GM12878 (cell line): ENCODE data around the gene ZC3H7B. TPM values are rescaled to one million over a fixed set of nuclear protein-coding genes. Genes with fewer than 3 reads are reported as not detected.
A peak's percentile ranks its signal among the peaks of the same experiment; 100 is the strongest.

Experiments
- CBFB ChIP-seq: IDR thresholded peaks from 2 replicates; pipeline ENCODE4 v1.6.1; 2016; ENCODE audit warnings: antibody characterized with exemption, low read depth
- CEBPB ChIP-seq, 2 experiments: fragments of 150-350 bp in 1 of 2; IDR thresholded peaks; 2 replicates each; pipeline ENCODE4 v1.6.1; 2012 to 2014; ENCODE audit warnings: low read depth in 2 of 2, low read length in 2 of 2, borderline replicate concordance in 1 of 2, inconsistent platforms in 1 of 2
- FOS ChIP-seq: IDR thresholded peaks from 3 replicates; pipeline ENCODE4 v1.6.1; 2011; ENCODE audit warnings: borderline replicate concordance; ENCODE audit not compliant: insufficient read length; ENCODE audit errors: extremely low read depth
- GATAD2B ChIP-seq: fragments of 450-650 bp; conservative IDR thresholded peaks from 2 replicates; pipeline ENCODE4 v1.6.1; 2017; ENCODE audit warnings: low read depth, mild to moderate bottlenecking, moderate library complexity
- IKZF1 ChIP-seq: fragments of 450-650 bp; conservative IDR thresholded peaks from 2 replicates; pipeline ENCODE4 v1.6.1; 2017; ENCODE audit warnings: antibody characterized with exemption, mild to moderate bottlenecking
- IRF4 ChIP-seq: IDR thresholded peaks from 2 replicates; pipeline ENCODE4 v1.6.1; 2011; ENCODE audit warnings: low read depth, low read length
- LARP7 ChIP-seq: fragments of 450-650 bp; IDR thresholded peaks from 2 replicates; pipeline ENCODE4 v1.6.1; 2017; ENCODE audit warnings: mild to moderate bottlenecking
- MEF2A ChIP-seq: IDR thresholded peaks from 2 replicates; pipeline ENCODE4 v1.6.1; 2011; ENCODE audit warnings: low read depth, mild to moderate bottlenecking, low read length, moderate library complexity; ENCODE audit not compliant: insufficient read depth
- NKRF ChIP-seq: fragments of 450-650 bp; conservative IDR thresholded peaks from 2 replicates; pipeline ENCODE4 v1.6.1; 2017; ENCODE audit warnings: mild to moderate bottlenecking, moderate library complexity
- ZBTB33 ChIP-seq: fragments of 450-650 bp; IDR thresholded peaks from 2 replicates; pipeline ENCODE4 v1.6.1; 2017; ENCODE audit warnings: mild to moderate bottlenecking
- ZBTB40 ChIP-seq: fragments of 450-650 bp; IDR thresholded peaks from 2 replicates; pipeline ENCODE4 v1.6.1; 2016; ENCODE audit warnings: mild to moderate bottlenecking, moderate library complexity, borderline replicate concordance
- polyA plus RNA-seq, 11 experiments: library from polyadenylated mRNA; depleted of rRNA in 4 of 11; unstranded in 6 of 11; stranded (reverse) in 5 of 11; fragments of >200 nt; fragmentation: Nextera tagmentation in 4 of 11; fragmentation: Illumina TruSeq in 1 of 11; extraction: Ambion mirVana in 4 of 11; extraction: Trizol in 1 of 11; gene quantifications; 1 replicate in 1 of 11; 2 replicates in 10 of 11; pipeline versions ENCODE4 v1.2.1 to v1.2.3, GENCODE V29; 2011 to 2016; ENCODE audit warnings: inconsistent platforms in 2 of 11, missing spikeins in 2 of 11, low read depth in 1 of 11
- total RNA-seq, 4 experiments: library from RNA; depleted of rRNA in 3 of 4; stranded (reverse); fragments of >200 nt in 3 of 4; fragmentation: Illumina TruSeq in 1 of 4; extraction: Trizol in 1 of 4; gene quantifications; 2 replicates each; pipeline versions ENCODE4 v1.2.1 to v1.2.3, GENCODE V29; 2013 to 2021
- TF ChIP-seq, protein P1 (sequence below): IDR thresholded peaks from 2 replicates; pipeline ENCODE4 v1.6.1; 2012; ENCODE audit warnings: low read depth, low read length, improper control_type of control experiment
- TF ChIP-seq, protein P2 (sequence below): fragments of 450-650 bp; IDR thresholded peaks from 2 replicates; pipeline ENCODE4 v1.6.1; 2017; ENCODE audit warnings: mild to moderate bottlenecking, moderate library complexity

Gene ZC3H7B
- total and polyA plus RNA-seq, 10 of the 15 experiments (the other 5 are each of a cell fraction or from before 2014, with no cell fraction given): 0.26 to 52.3 (median 22.4) TPM

GRCh38 chr22:41403532-41404318 lies 102.4 kb downstream of the ZC3H7B start (continued):
- TF ChIP-seq ZBTB33 (no peak), ZBTB40 (no peak), MEF2A (no peak), IKZF1 (peak; percentile 35; the same call in 1 of the 2 replicates), LARP7 (peak; percentile 81), CBFB (no peak), FOS (no peak), GATAD2B (peak; percentile 54), NKRF (no peak), CEBPB (IDR thresholded peaks at IDR 0.05; ENCODE audit: borderline replicate concordance in 1 of 2, low read depth in 2 of 2, low read length in 2 of 2) (no peak), IRF4 (peak; percentile 45; the same call in 1 of the 2 replicates)
- TF ChIP-seq, protein P1, sequence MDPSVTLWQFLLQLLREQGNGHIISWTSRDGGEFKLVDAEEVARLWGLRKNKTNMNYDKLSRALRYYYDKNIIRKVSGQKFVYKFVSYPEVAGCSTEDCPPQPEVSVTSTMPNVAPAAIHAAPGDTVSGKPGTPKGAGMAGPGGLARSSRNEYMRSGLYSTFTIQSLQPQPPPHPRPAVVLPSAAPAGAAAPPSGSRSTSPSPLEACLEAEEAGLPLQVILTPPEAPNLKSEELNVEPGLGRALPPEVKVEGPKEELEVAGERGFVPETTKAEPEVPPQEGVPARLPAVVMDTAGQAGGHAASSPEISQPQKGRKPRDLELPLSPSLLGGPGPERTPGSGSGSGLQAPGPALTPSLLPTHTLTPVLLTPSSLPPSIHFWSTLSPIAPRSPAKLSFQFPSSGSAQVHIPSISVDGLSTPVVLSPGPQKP: no peak
- TF ChIP-seq, protein P2, sequence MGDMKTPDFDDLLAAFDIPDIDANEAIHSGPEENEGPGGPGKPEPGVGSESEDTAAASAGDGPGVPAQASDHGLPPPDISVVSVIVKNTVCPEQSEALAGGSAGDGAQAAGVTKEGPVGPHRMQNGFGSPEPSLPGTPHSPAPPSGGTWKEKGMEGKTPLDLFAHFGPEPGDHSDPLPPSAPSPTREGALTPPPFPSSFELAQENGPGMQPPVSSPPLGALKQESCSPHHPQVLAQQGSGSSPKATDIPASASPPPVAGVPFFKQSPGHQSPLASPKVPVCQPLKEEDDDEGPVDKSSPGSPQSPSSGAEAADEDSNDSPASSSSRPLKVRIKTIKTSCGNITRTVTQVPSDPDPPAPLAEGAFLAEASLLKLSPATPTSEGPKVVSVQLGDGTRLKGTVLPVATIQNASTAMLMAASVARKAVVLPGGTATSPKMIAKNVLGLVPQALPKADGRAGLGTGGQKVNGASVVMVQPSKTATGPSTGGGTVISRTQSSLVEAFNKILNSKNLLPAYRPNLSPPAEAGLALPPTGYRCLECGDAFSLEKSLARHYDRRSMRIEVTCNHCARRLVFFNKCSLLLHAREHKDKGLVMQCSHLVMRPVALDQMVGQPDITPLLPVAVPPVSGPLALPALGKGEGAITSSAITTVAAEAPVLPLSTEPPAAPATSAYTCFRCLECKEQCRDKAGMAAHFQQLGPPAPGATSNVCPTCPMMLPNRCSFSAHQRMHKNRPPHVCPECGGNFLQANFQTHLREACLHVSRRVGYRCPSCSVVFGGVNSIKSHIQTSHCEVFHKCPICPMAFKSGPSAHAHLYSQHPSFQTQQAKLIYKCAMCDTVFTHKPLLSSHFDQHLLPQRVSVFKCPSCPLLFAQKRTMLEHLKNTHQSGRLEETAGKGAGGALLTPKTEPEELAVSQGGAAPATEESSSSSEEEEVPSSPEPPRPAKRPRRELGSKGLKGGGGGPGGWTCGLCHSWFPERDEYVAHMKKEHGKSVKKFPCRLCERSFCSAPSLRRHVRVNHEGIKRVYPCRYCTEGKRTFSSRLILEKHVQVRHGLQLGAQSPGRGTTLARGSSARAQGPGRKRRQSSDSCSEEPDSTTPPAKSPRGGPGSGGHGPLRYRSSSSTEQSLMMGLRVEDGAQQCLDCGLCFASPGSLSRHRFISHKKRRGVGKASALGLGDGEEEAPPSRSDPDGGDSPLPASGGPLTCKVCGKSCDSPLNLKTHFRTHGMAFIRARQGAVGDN: no peak
